Measurements from ENCODE around the gene PUS1. TPM values are rescaled to one million over a fixed set of nuclear protein-coding genes. Genes with fewer than 3 reads are reported as not detected.

PUS1 gene
- total and polyA plus RNA-seq, 4 donors = 6.8 to 35.6 (median 29.8) TPM

GRCh38 chr12:131894313-131894860, 34.7 kb upstream of the PUS1 start, which contains the start of gene ULK1:
TSS of gene ULK1 (plus strand) at chr12:131894622. CDS start at chr12:131895002, 380 bp downstream.
- peak within 1 kb of the TSS; percentile 76 for H3K4me3 ChIP-seq
- ATAC-seq (ENCODE audit: insufficient read depth, low FRiP score) (peak; percentile 87), DNase-seq (peak; percentile 93 to 97 (median 95))
- H3K9me3 ChIP-seq (ENCODE audit: control insufficient read depth in 4 of 4, insufficient read depth in 3 of 4, low read length in 3 of 4) = no peaks in the 10 kb centered on the region
- no peak for TF ChIP-seq CTCF (IDR thresholded peaks at IDR 0.05; ENCODE audit: control extremely low read depth, extremely low read depth)
- no peaks in the 10 kb centered on the region for H3K27me3 ChIP-seq (ENCODE audit: control insufficient read depth in 3 of 3, insufficient read depth in 3 of 3, low read length in 2 of 3)
- H3K9ac ChIP-seq (ENCODE audit: insufficient read depth in 1 of 2, low read length in 2 of 2) = peak within 1 kb of the TSS; percentile 42 to 73
- WGBS, 2 donors = 0% methylated on average over 33 to 61 of the region's 64 CpGs
- H3K27ac ChIP-seq (ENCODE audit: low read depth in 1 of 2, low read length in 1 of 2) = peak within 1 kb of the TSS; percentile 92 to 98
- peaks cover 0 to 7% (median 2%) of the 10 kb centered on the region in 4 donors for H3K36me3 ChIP-seq (ENCODE audit: control insufficient read depth in 4 of 4, insufficient read depth in 4 of 4, low read length in 4 of 4)
- H3K4me1 ChIP-seq (ENCODE audit: control insufficient read depth in 5 of 5, insufficient read depth in 5 of 5, low read length in 5 of 5) = peaks cover 0 to 18% (median 4%) of the 10 kb centered on the region in 5 donors

- DNase-seq (peak in 1 of 3 donors; percentile 9), ATAC-seq (ENCODE audit: insufficient read depth, low FRiP score) (no peak)
- H3K36me3 ChIP-seq (ENCODE audit: control insufficient read depth in 4 of 4, insufficient read depth in 4 of 4, low read length in 4 of 4) = peaks cover 0 to 7% (median 4%) of the 10 kb centered on the region in 4 donors
- H3K9ac ChIP-seq (ENCODE audit: insufficient read depth in 1 of 2, low read length in 2 of 2) = peak overlapping the region; percentile 42 to 73
- WGBS, 2 donors = 1 to 2% methylated on average over 48 to 54 of the region's 54 CpGs
- peaks cover 0 to 18% (median 4%) of the 10 kb centered on the region in 5 donors for H3K4me1 ChIP-seq (ENCODE audit: control insufficient read depth in 5 of 5, insufficient read depth in 5 of 5, low read length in 5 of 5)
- no peaks in the 10 kb centered on the region for H3K9me3 ChIP-seq (ENCODE audit: control insufficient read depth in 4 of 4, insufficient read depth in 3 of 4, low read length in 3 of 4)
- H3K4me3 ChIP-seq = peak overlapping the region; percentile 61
- peak overlapping the region; percentile 92 to 98 for H3K27ac ChIP-seq (ENCODE audit: low read depth in 1 of 2, low read length in 1 of 2)
- no peak for TF ChIP-seq CTCF (IDR thresholded peaks at IDR 0.05; ENCODE audit: control extremely low read depth, extremely low read depth)
- H3K27me3 ChIP-seq (ENCODE audit: control insufficient read depth in 3 of 3, insufficient read depth in 3 of 3, low read length in 2 of 3) = no peaks in the 10 kb centered on the region
Observed at GRCh38 chr12:131894981-131895639, 34.0 kb upstream of the PUS1 start.

- peak overlapping the region; percentile 92 to 98 for H3K27ac ChIP-seq (ENCODE audit: low read depth in 1 of 2, low read length in 1 of 2)
- no peak for ATAC-seq (ENCODE audit: insufficient read depth, low FRiP score)
- no peaks in the 10 kb centered on the region for H3K9me3 ChIP-seq (ENCODE audit: control insufficient read depth in 4 of 4, insufficient read depth in 3 of 4, low read length in 3 of 4)
- peak overlapping the region; percentile 42 to 73 for H3K9ac ChIP-seq (ENCODE audit: insufficient read depth in 1 of 2, low read length in 2 of 2)
- peak in 1 of 3 donors; percentile 6 for DNase-seq
- H3K4me1 ChIP-seq (ENCODE audit: control insufficient read depth in 5 of 5, insufficient read depth in 5 of 5, low read length in 5 of 5) = peaks cover 0 to 18% (median 4%) of the 10 kb centered on the region in 5 donors
- peaks cover 0 to 9% (median 5%) of the 10 kb centered on the region in 4 donors for H3K36me3 ChIP-seq (ENCODE audit: control insufficient read depth in 4 of 4, insufficient read depth in 4 of 4, low read length in 4 of 4)
- peak overlapping the region; percentile 61 for H3K4me3 ChIP-seq
- H3K27me3 ChIP-seq (ENCODE audit: control insufficient read depth in 3 of 3, insufficient read depth in 3 of 3, low read length in 2 of 3) = no peaks in the 10 kb centered on the region
- TF ChIP-seq CTCF (IDR thresholded peaks at IDR 0.05; ENCODE audit: control extremely low read depth, extremely low read depth) = no peak
- 0 to 2% methylated on average over 10 to 12 of the region's 12 CpGs for WGBS, 2 donors
Observed at GRCh38 chr12:131895640-131896079, 33.4 kb upstream of the PUS1 start.
